ENCODE data around the gene TRMT10A.
"Not testable (repeated sequence)": the region's sequence is repeated elsewhere in the genome, so short reads cannot be mapped to it uniquely, and the experiment has no call there.

TRMT10A gene

GRCh38 chr4:99536271-99536670 is 27.6 kb downstream of the TRMT10A start:
- no peaks in the 10 kb centered on the region for H3K36me3 ChIP-seq (ENCODE audit: insufficient read depth, low read length)
- H3K4me1 ChIP-seq (ENCODE audit: insufficient read depth, low read length, severe bottlenecking): no peaks in the 10 kb centered on the region
- TF ChIP-seq EZH2 (IDR thresholded peaks at IDR 0.05; ENCODE audit: borderline replicate concordance, low read length) (no peak), CTCF (IDR thresholded peaks at IDR 0.05; ENCODE audit: low read length) (no peak)
- H3K27me3 ChIP-seq (ENCODE audit: insufficient read depth, low read length): no peaks in the 10 kb centered on the region
- no peak overlapping the region for H3K4me2 ChIP-seq (ENCODE audit: low read length)
- H3K79me2 ChIP-seq (ENCODE audit: insufficient read depth, low read length): no peaks in the 10 kb centered on the region
- no peak overlapping the region for H3K9ac ChIP-seq (ENCODE audit: low read length)
- H3K4me3 ChIP-seq (ENCODE audit: low read depth, low read length, poor library complexity, severe bottlenecking): no peak overlapping the region
- H3K27ac ChIP-seq (ENCODE audit: low read depth, low read length, poor library complexity, severe bottlenecking): no peak overlapping the region
- H4K20me1 ChIP-seq (ENCODE audit: insufficient read depth, low read length): no peaks in the 10 kb centered on the region
- no peaks in the 10 kb centered on the region for H3K9me2 ChIP-seq (ENCODE audit: low read depth, low read length)
- H3K9me3 ChIP-seq (ENCODE audit: low read length): no peaks in the 10 kb centered on the region
- no peaks in the 10 kb centered on the region for H3F3A ChIP-seq (ENCODE audit: insufficient read depth, low read length)
- no peak overlapping the region for H2AFZ ChIP-seq (ENCODE audit: low read length)

- H3K27ac ChIP-seq (ENCODE audit: low read depth, low read length, poor library complexity, severe bottlenecking); H3K79me2 ChIP-seq (ENCODE audit: insufficient read depth, low read length); H3K4me1 ChIP-seq (ENCODE audit: insufficient read depth, low read length, severe bottlenecking); H2AFZ ChIP-seq (ENCODE audit: low read length); H3K9me3 ChIP-seq (ENCODE audit: low read length); H3K9ac ChIP-seq (ENCODE audit: low read length); H3K4me2 ChIP-seq (ENCODE audit: low read length); H3F3A ChIP-seq (ENCODE audit: insufficient read depth, low read length); H3K27me3 ChIP-seq (ENCODE audit: insufficient read depth, low read length); H3K9me2 ChIP-seq (ENCODE audit: low read depth, low read length); H4K20me1 ChIP-seq (ENCODE audit: insufficient read depth, low read length); H3K4me3 ChIP-seq (ENCODE audit: low read depth, low read length, poor library complexity, severe bottlenecking); H3K36me3 ChIP-seq (ENCODE audit: insufficient read depth, low read length): not testable (repeated sequence)
These were observed 29.1 kb downstream of the TRMT10A start for GRCh38 chr4:99534699-99535098.

- Histone ChIP-seq H3K27me3 (ENCODE audit: insufficient read depth, low read length) (no peaks in the 10 kb centered on the region), H3K4me3 (ENCODE audit: low read depth, low read length, poor library complexity, severe bottlenecking) (no peak overlapping the region), H3K9ac (ENCODE audit: low read length) (no peak overlapping the region), H3K79me2 (ENCODE audit: insufficient read depth, low read length) (no peaks in the 10 kb centered on the region), H3K9me3 (ENCODE audit: low read length) (no peaks in the 10 kb centered on the region), H3K4me2 (ENCODE audit: low read length) (no peak overlapping the region), H3K27ac (ENCODE audit: low read depth, low read length, poor library complexity, severe bottlenecking) (no peak overlapping the region), H4K20me1 (ENCODE audit: insufficient read depth, low read length) (no peaks in the 10 kb centered on the region), H3K4me1 (ENCODE audit: insufficient read depth, low read length, severe bottlenecking) (no peaks in the 10 kb centered on the region), H3K9me2 (ENCODE audit: low read depth, low read length) (no peaks in the 10 kb centered on the region), H3F3A (ENCODE audit: insufficient read depth, low read length) (no peaks in the 10 kb centered on the region), H3K36me3 (ENCODE audit: insufficient read depth, low read length) (no peaks in the 10 kb centered on the region), H2AFZ (ENCODE audit: low read length) (no peak overlapping the region)
- TF ChIP-seq EZH2 (IDR thresholded peaks at IDR 0.05; ENCODE audit: borderline replicate concordance, low read length) (no peak), CTCF (IDR thresholded peaks at IDR 0.05; ENCODE audit: low read length) (no peak)
These were observed 33.9 kb downstream of the TRMT10A start for GRCh38 chr4:99529956-99530355.

GRCh38 chr4:99529228-99529627 is 34.6 kb downstream of the TRMT10A start:
- TF ChIP-seq CTCF (IDR thresholded peaks at IDR 0.05; ENCODE audit: low read length) (no peak), EZH2 (IDR thresholded peaks at IDR 0.05; ENCODE audit: borderline replicate concordance, low read length) (no peak)
- Histone ChIP-seq H3K9ac (ENCODE audit: low read length) (no peak overlapping the region), H3K4me2 (ENCODE audit: low read length) (no peak overlapping the region), H2AFZ (ENCODE audit: low read length) (no peak overlapping the region), H3K9me2 (ENCODE audit: low read depth, low read length) (no peaks in the 10 kb centered on the region), H3F3A (ENCODE audit: insufficient read depth, low read length) (no peaks in the 10 kb centered on the region), H3K4me1 (ENCODE audit: insufficient read depth, low read length, severe bottlenecking) (no peaks in the 10 kb centered on the region), H3K27me3 (ENCODE audit: insufficient read depth, low read length) (no peaks in the 10 kb centered on the region), H4K20me1 (ENCODE audit: insufficient read depth, low read length) (no peaks in the 10 kb centered on the region), H3K79me2 (ENCODE audit: insufficient read depth, low read length) (no peaks in the 10 kb centered on the region), H3K4me3 (ENCODE audit: low read depth, low read length, poor library complexity, severe bottlenecking) (no peak overlapping the region), H3K36me3 (ENCODE audit: insufficient read depth, low read length) (no peaks in the 10 kb centered on the region), H3K9me3 (ENCODE audit: low read length) (no peaks in the 10 kb centered on the region), H3K27ac (ENCODE audit: low read depth, low read length, poor library complexity, severe bottlenecking) (no peak overlapping the region)
